Measurements from ENCODE around the gene ZKSCAN8.
A peak's percentile ranks its signal among the peaks of the same experiment; 100 is the strongest.

The ZKSCAN8 gene

GRCh38 chr6:28140616-28141015, 1.1 kb upstream of the ZKSCAN8 start:
- DNase-seq, result no peak

- peak; percentile 50 for DNase-seq
Measured at GRCh38 chr6:28142446-28142845, 763 bp downstream of the ZKSCAN8 start.

GRCh38 chr6:28145231-28145630, 3.5 kb downstream of the ZKSCAN8 start:
- no peak for DNase-seq

- DNase-seq, result no peak
Measured at GRCh38 chr6:28152531-28152930, 10.8 kb downstream of the ZKSCAN8 start.

GRCh38 chr6:28153546-28153945, 11.9 kb downstream of the ZKSCAN8 start:
- no peak for DNase-seq

- DNase-seq, result no peak
Measured at GRCh38 chr6:28154357-28154756, 12.7 kb downstream of the ZKSCAN8 start.

- no peak for DNase-seq
Measured at GRCh38 chr6:28158318-28158717, 16.6 kb downstream of the ZKSCAN8 start.

GRCh38 chr6:28159029-28159607, 17.4 kb downstream of the ZKSCAN8 start:
- no peak for DNase-seq

- DNase-seq, result no peak
Measured at GRCh38 chr6:28160233-28160632, 18.6 kb downstream of the ZKSCAN8 start.

GRCh38 chr6:28161410-28162079, 19.9 kb downstream of the ZKSCAN8 start:
- peak; percentile 59 for DNase-seq

- DNase-seq, result no peak
Measured at GRCh38 chr6:28165563-28165962, 23.9 kb downstream of the ZKSCAN8 start.

- DNase-seq, result no peak
Measured at GRCh38 chr6:28167068-28167467, 25.4 kb downstream of the ZKSCAN8 start.

GRCh38 chr6:28167926-28168325, 26.2 kb downstream of the ZKSCAN8 start:
- no peak for DNase-seq

GRCh38 chr6:28171271-28171670, 29.6 kb downstream of the ZKSCAN8 start:
- DNase-seq, result no peak

GRCh38 chr6:28172006-28172405, 30.3 kb downstream of the ZKSCAN8 start:
- no peak for DNase-seq

GRCh38 chr6:28176373-28176772, 34.7 kb downstream of the ZKSCAN8 start:
- no peak for DNase-seq

GRCh38 chr6:28182255-28182654, 40.6 kb downstream of the ZKSCAN8 start:
- no peak for DNase-seq

- DNase-seq, result no peak
Measured at GRCh38 chr6:28188111-28188979, 46.7 kb downstream of the ZKSCAN8 start.

- no peak for DNase-seq
Measured at GRCh38 chr6:28200020-28200419, 58.3 kb downstream of the ZKSCAN8 start.

GRCh38 chr6:28203201-28203600, 61.5 kb downstream of the ZKSCAN8 start:
- DNase-seq, result no peak

GRCh38 chr6:28205879-28206278, 64.2 kb downstream of the ZKSCAN8 start:
- peak; percentile 52 for DNase-seq

GRCh38 chr6:28206527-28206926, 64.8 kb downstream of the ZKSCAN8 start:
- no peak for DNase-seq

GRCh38 chr6:28206928-28207509, 65.3 kb downstream of the ZKSCAN8 start:
- DNase-seq, result peak; percentile 17
